SU-DHL-6 (cell line): ENCODE measurements around the gene MS4A3.

ENCODE experiments used
- H2AFZ ChIP-seq: fragments of 200-600 bp; sonication (generic); 2 replicates; pipeline ENCODE4 v1.6.1; 2014; ENCODE audit warnings: low read depth, mild to moderate bottlenecking, moderate library complexity, mixed read lengths, antibody characterized with exemption, low read length; ENCODE audit not compliant: severe bottlenecking
- H3F3A ChIP-seq: fragments of 200-600 bp; shearing (Covaris generic); 2 replicates; pipeline ENCODE4 v1.6.0; 2016; ENCODE audit warnings: antibody characterized with exemption, mild to moderate bottlenecking; ENCODE audit not compliant: insufficient read depth
- H3K27ac ChIP-seq: fragments of 200-600 bp; sonication (generic); 2 replicates; pipeline ENCODE4 v1.5.1; 2016; ENCODE audit warnings: low read depth, mild to moderate bottlenecking, low read length, moderate library complexity, mixed read lengths
- H3K27me3 ChIP-seq: fragments of 200-600 bp; sonication (generic), shearing (Covaris generic); 2 replicates; pipeline ENCODE4 v1.6.0; 2014; ENCODE audit warnings: mild to moderate bottlenecking, low read length
- H3K36me3 ChIP-seq: fragments of 200-600 bp; sonication (generic); 2 replicates; pipeline ENCODE4 v1.6.1; 2014; ENCODE audit warnings: mild to moderate bottlenecking, low read length, mixed read lengths
- H3K4me2 ChIP-seq: fragments of 300-600, 200-600 bp; shearing (Covaris generic), sonication (generic); 2 replicates; pipeline ENCODE4 v1.6.0; 2014; ENCODE audit warnings: low read length, low read depth, mild to moderate bottlenecking; ENCODE audit not compliant: poor library complexity, severe bottlenecking
- H3K4me3 ChIP-seq: fragments of 200-600 bp; sonication (generic); 2 replicates; pipeline ENCODE4 v1.5.1; 2014; ENCODE audit warnings: antibody characterized with exemption, low read length, mild to moderate bottlenecking, mixed read lengths; ENCODE audit not compliant: insufficient read depth, poor library complexity, severe bottlenecking
- H3K79me2 ChIP-seq: fragments of 200-600 bp; sonication (generic); 2 replicates; pipeline ENCODE4 v1.6.1; 2014; ENCODE audit warnings: mild to moderate bottlenecking, low read length, moderate library complexity; ENCODE audit not compliant: insufficient read depth
- H3K9ac ChIP-seq: fragments of 200-600 bp; sonication (generic); 2 replicates; pipeline ENCODE4 v1.7.0; 2014; ENCODE audit warnings: mild to moderate bottlenecking, low read length
- H3K9me2 ChIP-seq: fragments of 200-600 bp; sonication (generic); replicated peaks from 2 replicates; pipeline ENCODE4 v1.6.1; 2014; ENCODE audit warnings: low read length; ENCODE audit not compliant: insufficient read depth
- H3K9me3 ChIP-seq: fragments of 200-600 bp; sonication (generic); 2 replicates; pipeline ENCODE4 v1.6.1; 2014; ENCODE audit warnings: low read length, mixed read lengths; ENCODE audit not compliant: insufficient read depth
- H4K20me1 ChIP-seq: fragments of 200-600 bp; sonication (generic); 2 replicates; pipeline ENCODE4 v1.6.1; 2014; ENCODE audit warnings: low read depth, mild to moderate bottlenecking, antibody characterized with exemption, low read length, moderate library complexity, mixed read lengths
- EZH2phosphoT487 ChIP-seq: fragments of 200-600 bp; sonication (generic), shearing (Covaris generic); conservative IDR thresholded peaks from 2 replicates; pipeline ENCODE4 v1.6.1; 2018; ENCODE audit warnings: mild to moderate bottlenecking, antibody characterized with exemption, low read length, moderate library complexity, mixed read lengths
- TF ChIP-seq, protein P1 (sequence below): fragments of 200-600 bp; sonication (generic); IDR thresholded peaks from one replicate; pipeline ENCODE4 v1.5.1; 2017; ENCODE audit warnings: antibody characterized with exemption, mild to moderate bottlenecking, low read length, moderate library complexity; ENCODE audit not compliant: insufficient read depth, poor library complexity, severe bottlenecking

The MS4A3 gene

DNA sequence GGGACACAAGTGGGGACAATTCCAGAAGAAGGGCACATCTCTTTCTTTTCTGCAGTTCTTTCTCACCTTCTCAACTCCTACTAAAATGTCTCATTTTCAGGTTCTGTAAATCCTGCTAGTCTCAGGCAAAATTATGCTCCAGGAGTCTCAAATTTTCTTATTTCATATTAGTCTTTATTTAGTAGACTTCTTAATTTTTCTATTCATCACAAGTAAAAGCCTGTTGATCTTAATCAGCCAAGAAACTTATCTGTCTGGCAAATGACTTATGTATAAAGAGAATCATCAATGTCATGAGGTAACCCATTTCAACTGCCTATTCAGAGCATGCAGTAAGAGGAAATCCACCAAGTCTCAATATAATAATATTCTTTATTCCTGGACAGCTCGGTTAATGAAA is 31.9 kb downstream of the MS4A3 start, which contains the start of gene MS4A2:
TSS of gene MS4A2 (plus strand) at position 301 of the 400 bp plus-strand sequence. CDS start 102 bp downstream, outside the sequence.
- Histone ChIP-seq H3K4me2 (no peak within 1 kb of the TSS), H3K9ac (no peak within 1 kb of the TSS), H3K9me3 (no peaks in the 10 kb centered on the region), H3K27me3 (no peaks in the 10 kb centered on the region), H3K79me2 (no peaks in the 10 kb centered on the region), H4K20me1 (no peaks in the 10 kb centered on the region), H3K9me2 (no peaks in the 10 kb centered on the region), H3K4me3 (no peak within 1 kb of the TSS), H2AFZ (no peak within 1 kb of the TSS), H3K27ac (no peak within 1 kb of the TSS), H3K36me3 (no peaks in the 10 kb centered on the region), H3F3A (no peaks in the 10 kb centered on the region)
- TF ChIP-seq, protein P1, sequence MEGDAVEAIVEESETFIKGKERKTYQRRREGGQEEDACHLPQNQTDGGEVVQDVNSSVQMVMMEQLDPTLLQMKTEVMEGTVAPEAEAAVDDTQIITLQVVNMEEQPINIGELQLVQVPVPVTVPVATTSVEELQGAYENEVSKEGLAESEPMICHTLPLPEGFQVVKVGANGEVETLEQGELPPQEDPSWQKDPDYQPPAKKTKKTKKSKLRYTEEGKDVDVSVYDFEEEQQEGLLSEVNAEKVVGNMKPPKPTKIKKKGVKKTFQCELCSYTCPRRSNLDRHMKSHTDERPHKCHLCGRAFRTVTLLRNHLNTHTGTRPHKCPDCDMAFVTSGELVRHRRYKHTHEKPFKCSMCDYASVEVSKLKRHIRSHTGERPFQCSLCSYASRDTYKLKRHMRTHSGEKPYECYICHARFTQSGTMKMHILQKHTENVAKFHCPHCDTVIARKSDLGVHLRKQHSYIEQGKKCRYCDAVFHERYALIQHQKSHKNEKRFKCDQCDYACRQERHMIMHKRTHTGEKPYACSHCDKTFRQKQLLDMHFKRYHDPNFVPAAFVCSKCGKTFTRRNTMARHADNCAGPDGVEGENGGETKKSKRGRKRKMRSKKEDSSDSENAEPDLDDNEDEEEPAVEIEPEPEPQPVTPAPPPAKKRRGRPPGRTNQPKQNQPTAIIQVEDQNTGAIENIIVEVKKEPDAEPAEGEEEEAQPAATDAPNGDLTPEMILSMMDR: no peak
- no peak for TF ChIP-seq EZH2phosphoT487

DNA sequence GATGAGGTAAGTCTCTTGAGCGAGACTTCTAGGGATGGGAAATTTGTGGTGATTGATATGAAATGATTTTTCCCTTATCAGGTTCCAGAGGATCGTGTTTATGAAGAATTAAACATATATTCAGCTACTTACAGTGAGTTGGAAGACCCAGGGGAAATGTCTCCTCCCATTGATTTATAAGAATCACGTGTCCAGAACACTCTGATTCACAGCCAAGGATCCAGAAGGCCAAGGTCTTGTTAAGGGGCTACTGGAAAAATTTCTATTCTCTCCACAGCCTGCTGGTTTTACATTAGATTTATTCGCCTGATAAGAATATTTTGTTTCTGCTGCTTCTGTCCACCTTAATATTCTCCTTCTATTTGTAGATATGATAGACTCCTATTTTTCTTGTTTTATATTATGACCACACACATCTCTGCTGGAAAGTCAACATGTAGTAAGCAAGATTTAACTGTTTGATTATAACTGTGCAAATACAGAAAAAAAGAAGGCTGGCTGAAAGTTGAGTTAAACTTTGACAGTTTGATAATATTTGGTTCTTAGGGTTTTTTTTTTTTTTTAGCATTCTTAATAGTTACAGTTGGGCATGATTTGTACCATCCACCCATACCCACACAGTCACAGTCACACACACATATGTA is 39.1 kb downstream of the MS4A3 start:
- TF ChIP-seq, protein P1: no peak
- TF ChIP-seq EZH2phosphoT487: no peak

DNA sequence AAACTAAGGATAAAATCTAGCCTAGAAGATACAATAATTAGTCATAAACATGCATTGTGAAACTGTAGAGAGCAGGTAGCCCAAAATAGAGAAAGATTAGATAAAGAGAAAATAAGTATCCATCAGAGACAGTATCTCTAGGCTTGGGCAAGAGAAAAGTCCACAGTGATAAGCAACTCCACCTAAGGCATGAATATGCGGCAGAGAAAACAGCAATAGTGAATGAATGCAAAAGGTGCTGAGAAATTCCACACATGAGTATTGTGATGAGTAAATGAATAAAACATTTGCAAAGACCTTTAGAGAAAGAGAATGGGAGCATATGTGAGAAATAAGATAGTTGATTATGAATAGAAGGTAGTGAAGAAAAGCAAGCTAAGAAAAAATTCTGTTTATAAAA is 40.7 kb downstream of the MS4A3 start:
- TF ChIP-seq, protein P1: no peak
- TF ChIP-seq EZH2phosphoT487: no peak
- Histone ChIP-seq H4K20me1 (no peaks in the 10 kb centered on the region), H3F3A (no peaks in the 10 kb centered on the region), H3K9ac (no peak overlapping the region), H3K4me3 (no peak overlapping the region), H3K4me2 (no peak overlapping the region), H2AFZ (no peak overlapping the region), H3K36me3 (no peaks in the 10 kb centered on the region), H3K9me2 (no peaks in the 10 kb centered on the region), H3K27me3 (no peaks in the 10 kb centered on the region), H3K27ac (no peak overlapping the region), H3K9me3 (no peaks in the 10 kb centered on the region), H3K79me2 (no peaks in the 10 kb centered on the region)

More for the DNA sequence above, 39.1 kb downstream of the MS4A3 start:
- no peaks in the 10 kb centered on the region for H4K20me1 ChIP-seq
- no peaks in the 10 kb centered on the region for H3F3A ChIP-seq
- H3K9me2 ChIP-seq: no peaks in the 10 kb centered on the region
- no peak overlapping the region for H3K4me3 ChIP-seq
- no peaks in the 10 kb centered on the region for H3K27me3 ChIP-seq
- no peak overlapping the region for H3K9ac ChIP-seq
- no peaks in the 10 kb centered on the region for H3K36me3 ChIP-seq
- H3K9me3 ChIP-seq: no peaks in the 10 kb centered on the region
- H3K4me2 ChIP-seq: no peak overlapping the region
- no peaks in the 10 kb centered on the region for H3K79me2 ChIP-seq
- H2AFZ ChIP-seq: no peak overlapping the region
- no peak overlapping the region for H3K27ac ChIP-seq
